ENCODE data around the gene TTC12.

Gene TTC12

GRCh38 chr11:113408206-113408605 lies 93.8 kb downstream of the TTC12 start:
- no peak for DNase-seq

GRCh38 chr11:113408887-113409286 lies 94.5 kb downstream of the TTC12 start:
- DNase-seq, result no peak

- no peak for DNase-seq
Observed at GRCh38 chr11:113409526-113409925, 95.1 kb downstream of the TTC12 start.

- DNase-seq, result no peak
Observed at GRCh38 chr11:113410414-113411135, 96.2 kb downstream of the TTC12 start.

- no peak for DNase-seq
Observed at GRCh38 chr11:113411536-113411935, 97.2 kb downstream of the TTC12 start.

GRCh38 chr11:113412675-113413074 lies 98.3 kb downstream of the TTC12 start:
- DNase-seq, result no peak

GRCh38 chr11:113415343-113415742 lies 101.0 kb downstream of the TTC12 start:
- no peak for DNase-seq
